Iris pigment epithelial cell (primary cell): ENCODE data around the gene NAA35.
"Not testable (repeated sequence)": the region's sequence is repeated elsewhere in the genome, so short reads cannot be mapped to it uniquely, and the experiment has no call there.

ENCODE experiments used
- DNase-seq: peaks from one replicate; pipeline ENCODE4 v3.0.0-alpha.2; 2011; ENCODE audit warnings: low read depth

Gene NAA35

GRCh38 chr9:86034863-86035734, 94.2 kb downstream of the NAA35 start:
- peak; percentile 64 for DNase-seq

GRCh38 chr9:86035827-86036440, 95.0 kb downstream of the NAA35 start:
- no peak for DNase-seq

- DNase-seq = no peak
These were observed 95.6 kb downstream of the NAA35 start for GRCh38 chr9:86036555-86036954.

- DNase-seq = peak; percentile 24
These were observed 99.3 kb downstream of the NAA35 start for GRCh38 chr9:86039991-86040860.

- no peak for DNase-seq
These were observed 99.9 kb downstream of the NAA35 start for GRCh38 chr9:86040861-86041155.

- DNase-seq = peak; percentile 42
These were observed 100.4 kb downstream of the NAA35 start for GRCh38 chr9:86041311-86041741.

GRCh38 chr9:86042199-86042978, 101.4 kb downstream of the NAA35 start:
- DNase-seq = no peak

GRCh38 chr9:86043586-86043985, 102.6 kb downstream of the NAA35 start:
- DNase-seq = no peak

- no peak for DNase-seq
These were observed 103.1 kb downstream of the NAA35 start for GRCh38 chr9:86043999-86044398.

GRCh38 chr9:86045654-86046053, 104.7 kb downstream of the NAA35 start:
- no peak for DNase-seq

- DNase-seq = no peak
These were observed 105.2 kb downstream of the NAA35 start for GRCh38 chr9:86046071-86046636.

GRCh38 chr9:86046930-86047341, 106.0 kb downstream of the NAA35 start:
- no peak for DNase-seq

GRCh38 chr9:86047361-86047760, 106.4 kb downstream of the NAA35 start:
- DNase-seq = no peak

GRCh38 chr9:86048018-86048742, 107.2 kb downstream of the NAA35 start:
- not testable (repeated sequence) for DNase-seq

GRCh38 chr9:86052556-86053468, 111.9 kb downstream of the NAA35 start:
- no peak for DNase-seq

GRCh38 chr9:86054695-86055094, 113.7 kb downstream of the NAA35 start:
- no peak for DNase-seq

GRCh38 chr9:86057491-86057890, 116.5 kb downstream of the NAA35 start:
- no peak for DNase-seq

GRCh38 chr9:86061972-86062739, 121.2 kb downstream of the NAA35 start:
- DNase-seq = no peak
